ENCODE data around the gene CMKLR1. TPM values are rescaled to one million over a fixed set of nuclear protein-coding genes. Genes with fewer than 3 reads are reported as not detected.

The CMKLR1 gene
- total RNA-seq, 2 donors from 2014 or later = not detected

DNA sequence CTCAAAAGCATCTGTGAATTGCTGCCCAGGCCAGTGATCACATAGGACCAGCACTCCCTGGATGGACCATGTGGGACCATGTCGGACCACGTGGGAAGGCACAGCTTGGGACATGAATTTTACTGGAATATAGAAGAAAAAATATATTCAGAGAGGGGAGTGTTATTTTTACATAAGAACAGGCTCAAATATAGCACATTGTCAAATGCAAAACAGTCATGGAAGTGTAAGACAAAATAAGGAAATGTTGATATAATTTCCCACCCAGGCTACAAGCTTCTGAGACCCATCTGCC is 68.3 kb downstream of the CMKLR1 start:
- peaks cover 24% of the 10 kb centered on the region for H3K4me1 Mint-ChIP-seq
- peaks cover 2% of the 10 kb centered on the region for H3K9me3 Mint-ChIP-seq
- H3K36me3 ChIP-seq (ENCODE audit: control insufficient read depth, insufficient read depth, low read length) = no peaks in the 10 kb centered on the region
- no peak overlapping the region for H3K27ac ChIP-seq (ENCODE audit: low read depth, low read length)
- no peaks in the 10 kb centered on the region for H3K27me3 ChIP-seq (ENCODE audit: control insufficient read depth, insufficient read depth, low read length, poor library complexity, severe bottlenecking)
- H3K9me3 ChIP-seq (ENCODE audit: control insufficient read depth, low read length) = peaks cover 11% of the 10 kb centered on the region
- 94% methylated on average over 2 of the region's 2 CpGs; no CpG with 5 or more reads in 1 of the 2 experiments for WGBS, 2 experiments (ENCODE audit: insufficient coverage in 1 of 2, insufficient read length in 1 of 2)
- TF ChIP-seq, protein P1, sequence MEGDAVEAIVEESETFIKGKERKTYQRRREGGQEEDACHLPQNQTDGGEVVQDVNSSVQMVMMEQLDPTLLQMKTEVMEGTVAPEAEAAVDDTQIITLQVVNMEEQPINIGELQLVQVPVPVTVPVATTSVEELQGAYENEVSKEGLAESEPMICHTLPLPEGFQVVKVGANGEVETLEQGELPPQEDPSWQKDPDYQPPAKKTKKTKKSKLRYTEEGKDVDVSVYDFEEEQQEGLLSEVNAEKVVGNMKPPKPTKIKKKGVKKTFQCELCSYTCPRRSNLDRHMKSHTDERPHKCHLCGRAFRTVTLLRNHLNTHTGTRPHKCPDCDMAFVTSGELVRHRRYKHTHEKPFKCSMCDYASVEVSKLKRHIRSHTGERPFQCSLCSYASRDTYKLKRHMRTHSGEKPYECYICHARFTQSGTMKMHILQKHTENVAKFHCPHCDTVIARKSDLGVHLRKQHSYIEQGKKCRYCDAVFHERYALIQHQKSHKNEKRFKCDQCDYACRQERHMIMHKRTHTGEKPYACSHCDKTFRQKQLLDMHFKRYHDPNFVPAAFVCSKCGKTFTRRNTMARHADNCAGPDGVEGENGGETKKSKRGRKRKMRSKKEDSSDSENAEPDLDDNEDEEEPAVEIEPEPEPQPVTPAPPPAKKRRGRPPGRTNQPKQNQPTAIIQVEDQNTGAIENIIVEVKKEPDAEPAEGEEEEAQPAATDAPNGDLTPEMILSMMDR (conservative IDR thresholded peaks at IDR 0.05) = no peak
- no peak overlapping the region for H3K27ac Mint-ChIP-seq
- no peaks in the 10 kb centered on the region for H3K36me3 Mint-ChIP-seq (ENCODE audit: low read depth)
- no peaks in the 10 kb centered on the region for H3K4me1 ChIP-seq (ENCODE audit: control insufficient read depth, insufficient read depth, low read length)
- no peak overlapping the region for H3K4me3 ChIP-seq (ENCODE audit: low read length)
- no peak for DNase-seq
- H3K9ac ChIP-seq (ENCODE audit: extremely low read depth, low read length, poor library complexity, severe bottlenecking) = no peak overlapping the region
- H3K4me3 Mint-ChIP-seq = no peak overlapping the region
- H3K27me3 Mint-ChIP-seq (ENCODE audit: insufficient read depth) = no peaks in the 10 kb centered on the region

DNA sequence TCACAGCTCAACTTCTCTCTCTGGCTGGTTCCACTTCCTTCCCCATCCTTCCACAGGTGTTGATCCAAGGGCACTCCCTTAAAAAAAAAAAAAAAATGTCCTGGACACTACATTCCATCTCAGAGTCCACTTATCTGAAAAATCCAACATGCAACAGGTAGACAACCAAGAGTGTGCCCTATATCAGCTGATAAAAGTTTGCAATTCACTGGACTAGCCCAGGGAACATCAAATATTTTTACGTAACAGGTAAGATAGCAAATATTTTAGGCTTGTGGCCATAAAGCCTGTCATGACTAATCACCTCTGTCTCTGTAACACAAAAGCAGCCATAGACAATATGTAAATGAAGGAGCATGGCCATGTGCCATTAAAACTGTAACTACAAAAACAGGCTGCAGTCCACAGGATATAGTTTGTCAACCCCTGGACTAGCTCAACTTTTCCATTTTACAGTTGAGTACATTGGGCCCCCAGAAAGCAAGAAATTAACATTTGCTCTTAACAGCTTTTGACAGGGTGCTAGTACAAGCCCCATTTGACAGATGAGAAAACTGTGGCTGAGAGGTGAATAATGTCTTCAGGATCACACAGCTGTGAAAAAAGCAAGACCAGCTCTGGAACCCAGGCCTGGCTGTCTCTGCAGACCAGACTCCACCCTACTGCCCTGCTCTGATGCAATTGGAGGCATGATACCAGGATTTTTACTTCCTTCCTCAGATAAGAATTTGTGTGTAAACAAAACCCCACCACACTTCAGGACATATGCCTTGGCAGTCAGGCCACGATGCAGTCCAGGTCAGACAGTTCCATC is 68.9 kb downstream of the CMKLR1 start:
- H3K4me3 Mint-ChIP-seq = no peak overlapping the region
- H3K9ac ChIP-seq (ENCODE audit: extremely low read depth, low read length, poor library complexity, severe bottlenecking) = no peak overlapping the region
- no peak for DNase-seq
- H3K27me3 Mint-ChIP-seq (ENCODE audit: insufficient read depth) = no peaks in the 10 kb centered on the region
- no peaks in the 10 kb centered on the region for H3K36me3 Mint-ChIP-seq (ENCODE audit: low read depth)
- H3K36me3 ChIP-seq (ENCODE audit: control insufficient read depth, insufficient read depth, low read length) = no peaks in the 10 kb centered on the region
- H3K27me3 ChIP-seq (ENCODE audit: control insufficient read depth, insufficient read depth, low read length, poor library complexity, severe bottlenecking) = no peaks in the 10 kb centered on the region
- H3K4me1 ChIP-seq (ENCODE audit: control insufficient read depth, insufficient read depth, low read length) = no peaks in the 10 kb centered on the region
- H3K9me3 ChIP-seq (ENCODE audit: control insufficient read depth, low read length) = peaks cover 11% of the 10 kb centered on the region
- 92 to 100% methylated on average over 1 to 2 of the region's 2 CpGs for WGBS, 2 experiments (ENCODE audit: insufficient coverage in 1 of 2, insufficient read length in 1 of 2)
- peaks cover 2% of the 10 kb centered on the region for H3K9me3 Mint-ChIP-seq
- no peak overlapping the region for H3K4me3 ChIP-seq (ENCODE audit: low read length)
- TF ChIP-seq, protein P1 (conservative IDR thresholded peaks at IDR 0.05) = no peak
- no peak overlapping the region for H3K27ac ChIP-seq (ENCODE audit: low read depth, low read length)
- H3K4me1 Mint-ChIP-seq = peaks cover 24% of the 10 kb centered on the region
- H3K27ac Mint-ChIP-seq = no peak overlapping the region

DNA sequence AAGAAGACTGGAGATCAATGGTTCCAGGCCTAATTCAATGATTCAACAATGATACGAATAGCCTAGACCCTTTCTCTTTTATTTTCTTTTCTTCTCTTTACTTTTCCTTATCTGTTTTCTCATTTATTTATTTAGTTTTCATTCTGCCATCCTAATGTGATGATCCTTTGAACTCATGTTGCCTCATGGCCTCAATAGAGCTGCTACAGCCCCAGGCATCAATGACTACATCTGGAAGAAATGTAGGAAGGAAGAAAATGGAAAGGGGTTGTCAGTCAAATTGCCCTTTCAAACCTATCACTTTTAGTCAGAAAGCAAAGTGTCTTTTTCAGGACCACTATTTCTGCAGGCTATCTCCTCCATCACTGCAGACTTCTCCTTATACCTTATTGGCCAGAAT is 69.9 kb downstream of the CMKLR1 start:
- H3K9ac ChIP-seq (ENCODE audit: extremely low read depth, low read length, poor library complexity, severe bottlenecking) = no peak overlapping the region
- H3K4me1 ChIP-seq (ENCODE audit: control insufficient read depth, insufficient read depth, low read length) = no peaks in the 10 kb centered on the region
- Mint-ChIP-seq H3K36me3 (ENCODE audit: low read depth) (no peaks in the 10 kb centered on the region), H3K27me3 (ENCODE audit: insufficient read depth) (no peaks in the 10 kb centered on the region), H3K9me3 (peaks cover 2% of the 10 kb centered on the region), H3K27ac (no peak overlapping the region), H3K4me1 (peaks cover 24% of the 10 kb centered on the region), H3K4me3 (no peak overlapping the region)
- TF ChIP-seq, protein P1 (conservative IDR thresholded peaks at IDR 0.05) = no peak
- H3K27me3 ChIP-seq (ENCODE audit: control insufficient read depth, insufficient read depth, low read length, poor library complexity, severe bottlenecking) = no peaks in the 10 kb centered on the region
- no peak overlapping the region for H3K27ac ChIP-seq (ENCODE audit: low read depth, low read length)
- no peak for DNase-seq
- H3K36me3 ChIP-seq (ENCODE audit: control insufficient read depth, insufficient read depth, low read length) = no peaks in the 10 kb centered on the region
- peaks cover 7% of the 10 kb centered on the region for H3K9me3 ChIP-seq (ENCODE audit: control insufficient read depth, low read length)
- WGBS, 2 experiments (ENCODE audit: insufficient coverage in 1 of 2, insufficient read length in 1 of 2) = 81 to 88% methylated on average over 1 of the region's 1 CpG
- H3K4me3 ChIP-seq (ENCODE audit: low read length) = no peak overlapping the region
